HTR-8/SVneo (cell line): ENCODE measurements around the gene EEIG1.

Source experiments
- DNase-seq: peaks from one replicate; pipeline ENCODE4 v3.0.0; 2011; ENCODE audit warnings: low spot score, mixed read lengths; ENCODE audit not compliant: insufficient read length
- FAIRE-seq: peaks from 2 replicates; lab custom pipeline; 2011; peaks lifted over from hg19 to GRCh38; lab: Jason Lieb, UNC

Gene EEIG1

GRCh38 chr9:127943011-127943662 lies 37.7 kb downstream of the EEIG1 start:
- DNase-seq (no peak), FAIRE-seq (no peak)

GRCh38 chr9:127942216-127943010 lies 38.4 kb downstream of the EEIG1 start:
- FAIRE-seq (no peak), DNase-seq (peak; percentile 48)

- DNase-seq: no peak
- FAIRE-seq: no peak
These were observed 38.9 kb downstream of the EEIG1 start for GRCh38 chr9:127941961-127942215.

GRCh38 chr9:127941062-127941960 lies 39.5 kb downstream of the EEIG1 start:
- FAIRE-seq (no peak), DNase-seq (no peak)

GRCh38 chr9:127940593-127940992 lies 40.2 kb downstream of the EEIG1 start:
- DNase-seq: no peak
- no peak for FAIRE-seq

- FAIRE-seq (no peak), DNase-seq (no peak)
These were observed 42.5 kb downstream of the EEIG1 start for GRCh38 chr9:127938298-127938690.

- DNase-seq (peak; percentile 90), FAIRE-seq (peak; percentile 20)
These were observed 43.1 kb downstream of the EEIG1 start, which contains the start of gene DPM2 for GRCh38 chr9:127937388-127938297. TSS of gene DPM2 (minus strand) at chr9:127937854. CDS start at chr9:127937820, 34 bp downstream.

- DNase-seq (no peak), FAIRE-seq (no peak)
These were observed 43.8 kb downstream of the EEIG1 start for GRCh38 chr9:127937056-127937387.

GRCh38 chr9:127936347-127936852 lies 44.4 kb downstream of the EEIG1 start:
- FAIRE-seq (no peak), DNase-seq (no peak)

- FAIRE-seq (no peak), DNase-seq (no peak)
These were observed 45.0 kb downstream of the EEIG1 start for GRCh38 chr9:127935765-127936221.

- FAIRE-seq (no peak), DNase-seq (no peak)
These were observed 45.8 kb downstream of the EEIG1 start for GRCh38 chr9:127934986-127935385.

- DNase-seq: no peak
- no peak for FAIRE-seq
These were observed 46.5 kb downstream of the EEIG1 start for GRCh38 chr9:127934248-127934647.

- DNase-seq (peak; percentile 32), FAIRE-seq (no peak)
These were observed 49.5 kb downstream of the EEIG1 start for GRCh38 chr9:127931092-127931881.
